Activated naive CD8-positive, alpha-beta T cell treated with anti-CD3 and anti-CD28 coated beads, Interleukin-2, amount 10 ng/mL, durations not matched to agents 7 days and 5 days (primary cell): ENCODE data around the gene SOS1. TPM values are rescaled to one million over a fixed set of nuclear protein-coding genes. Genes with fewer than 3 reads are reported as not detected.

Experiments
- ATAC-seq: fragments of 150-1000 bp; cut with Tn5 transposase; one replicate; pipeline ENCODE4 v1.10.0; 2021; ENCODE audit warnings: low read depth, moderate library complexity
- POLR2A ChIA-PET: fragments of 350-600 bp; sonication (Branson Sonifier 250); formaldehyde crosslinking; loops from one replicate; lab custom pipeline; 2021; ENCODE audit warnings: antibody characterized with exemption; lab: Charles Lee
- DNase-seq: peaks from one replicate; pipeline ENCODE4 v3.0.0; 2021
- H3K27ac Mint-ChIP-seq: one replicate; pipeline ENCODE4 v1.8.0; 2022; ENCODE audit warnings: mild to moderate bottlenecking, mixed read lengths
- H3K27me3 Mint-ChIP-seq: one replicate; pipeline ENCODE4 v1.8.0; 2022; ENCODE audit warnings: mild to moderate bottlenecking, moderate library complexity, mixed read lengths
- H3K36me3 Mint-ChIP-seq: one replicate; pipeline ENCODE4 v1.8.0; 2021; ENCODE audit warnings: mild to moderate bottlenecking, mixed read lengths
- H3K4me1 Mint-ChIP-seq: one replicate; pipeline ENCODE4 v1.8.0; 2021; ENCODE audit warnings: mixed read lengths
- H3K4me3 Mint-ChIP-seq: one replicate; pipeline ENCODE4 v1.8.0; 2022; ENCODE audit warnings: mild to moderate bottlenecking, moderate library complexity, mixed read lengths
- H3K9me3 Mint-ChIP-seq: one replicate; pipeline ENCODE4 v1.8.0; 2021; ENCODE audit warnings: mixed read lengths
- total RNA-seq, 2 experiments: library from RNA; stranded (reverse); gene quantifications; one replicate each; pipeline ENCODE4 v1.2.3, GENCODE V29; 2021

The SOS1 gene
- total RNA-seq, 2 experiments from 2014 or later: 154 to 168 TPM

DNA sequence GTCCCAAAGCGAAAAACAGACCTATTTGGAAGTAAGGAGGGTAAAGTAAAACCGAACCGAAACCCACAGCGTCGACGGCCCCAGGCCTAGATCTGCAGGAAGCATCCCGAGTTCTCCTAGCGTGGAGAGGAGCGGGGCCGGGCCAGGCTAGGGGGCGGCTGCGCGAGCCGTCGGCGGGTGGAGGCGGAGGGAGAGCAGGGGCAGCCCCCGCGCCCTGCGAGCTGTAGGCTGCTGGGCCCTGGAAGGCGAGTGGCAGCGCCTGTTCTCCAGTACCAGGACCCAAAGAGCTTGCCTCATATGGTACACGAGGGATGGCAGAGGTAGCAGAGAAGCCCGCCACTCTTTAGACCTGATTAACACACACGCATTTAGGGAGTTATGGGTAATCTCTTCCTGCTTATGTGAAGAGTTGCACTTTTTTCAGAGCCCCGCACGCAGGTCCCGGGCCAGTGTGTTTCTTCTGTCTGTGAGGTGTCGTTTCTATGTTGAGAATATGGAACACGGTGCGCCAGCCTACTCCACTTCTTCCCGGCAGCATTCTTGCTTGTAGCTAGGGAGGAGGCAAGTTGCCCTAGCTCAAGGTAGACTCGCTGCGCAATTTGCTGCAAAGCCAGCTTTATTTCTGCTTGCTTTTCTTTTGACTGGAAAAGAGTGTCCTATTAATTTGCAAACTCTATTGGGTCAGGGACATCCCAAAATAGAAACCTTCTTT lies 160.1 kb downstream of the SOS1 start:
- no peaks in the 10 kb centered on the region for H3K36me3 Mint-ChIP-seq
- H3K27ac Mint-ChIP-seq: no peak overlapping the region
- POLR2A ChIA-PET: interaction anchor here (0.5 kb wide), 1 partner anchor 212 kb away, joined by 3 read pairs; no protein-coding TSS in a partner anchor
- H3K4me3 Mint-ChIP-seq: no peak overlapping the region
- peak; percentile 19 for ATAC-seq
- peaks cover 36% of the 10 kb centered on the region for H3K27me3 Mint-ChIP-seq
- peaks cover 2% of the 10 kb centered on the region for H3K4me1 Mint-ChIP-seq
- H3K9me3 Mint-ChIP-seq: no peaks in the 10 kb centered on the region
- DNase-seq: no peak

DNA sequence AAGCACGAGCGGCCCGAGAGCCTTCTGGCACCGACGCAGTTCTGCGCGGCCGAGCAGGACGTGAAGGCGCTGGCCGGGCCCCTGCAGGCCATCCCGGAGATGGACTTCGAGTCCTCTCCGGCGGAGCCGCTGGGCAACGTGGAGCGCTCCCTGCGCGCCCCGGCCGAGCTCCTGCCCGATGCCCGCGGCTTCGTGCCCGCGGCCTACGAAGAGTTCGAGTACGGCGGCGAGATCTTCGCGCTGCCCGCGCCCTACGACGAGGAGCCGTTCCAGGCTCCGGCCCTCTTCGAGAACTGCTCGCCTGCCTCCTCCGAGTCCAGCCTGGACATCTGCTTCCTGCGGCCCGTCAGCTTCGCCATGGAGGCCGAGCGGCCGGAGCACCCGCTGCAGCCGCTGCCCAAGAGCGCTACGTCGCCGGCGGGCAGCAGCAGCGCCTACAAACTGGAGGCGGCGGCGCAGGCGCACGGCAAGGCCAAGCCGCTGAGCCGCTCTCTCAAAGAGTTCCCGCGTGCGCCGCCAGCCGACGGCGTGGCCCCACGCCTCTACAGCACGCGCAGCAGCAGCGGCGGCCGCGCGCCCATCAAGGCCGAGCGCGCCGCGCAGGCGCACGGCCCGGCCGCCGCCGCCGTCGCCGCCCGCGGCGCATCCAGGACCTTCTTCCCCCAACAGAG lies 160.8 kb downstream of the SOS1 start:
- peaks cover 2% of the 10 kb centered on the region for H3K4me1 Mint-ChIP-seq
- H3K4me3 Mint-ChIP-seq: peak overlapping the region; percentile 46
- DNase-seq: peak; percentile 82
- peak; percentile 100 for ATAC-seq
- H3K36me3 Mint-ChIP-seq: no peaks in the 10 kb centered on the region
- POLR2A ChIA-PET: no interaction called here
- no peaks in the 10 kb centered on the region for H3K9me3 Mint-ChIP-seq
- peaks cover 38% of the 10 kb centered on the region for H3K27me3 Mint-ChIP-seq
- H3K27ac Mint-ChIP-seq: no peak overlapping the region

DNA sequence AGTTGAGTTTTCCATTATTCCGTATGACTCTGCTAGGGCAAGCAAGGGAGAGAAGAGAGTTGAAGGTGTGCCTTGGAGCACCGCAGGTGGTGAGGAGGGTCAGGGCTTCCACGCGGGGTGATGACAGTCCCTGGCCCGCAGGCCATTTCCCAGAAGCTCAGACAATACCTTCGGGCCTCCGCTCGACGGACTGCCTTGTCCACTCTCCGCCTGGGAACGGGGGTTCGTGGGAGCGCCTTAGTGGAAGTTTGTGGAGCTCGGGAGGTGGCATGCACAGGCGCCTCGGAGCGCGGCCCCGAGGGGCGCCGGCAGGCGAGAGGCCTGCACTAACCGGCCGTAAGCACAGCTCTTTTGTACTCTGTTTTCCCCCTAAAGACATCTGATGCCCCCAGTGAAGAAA lies 161.4 kb downstream of the SOS1 start:
- POLR2A ChIA-PET: no interaction called here
- DNase-seq: no peak
- Mint-ChIP-seq H3K27me3 (peaks cover 38% of the 10 kb centered on the region), H3K36me3 (no peaks in the 10 kb centered on the region), H3K27ac (no peak overlapping the region), H3K4me1 (peaks cover 2% of the 10 kb centered on the region), H3K4me3 (peak overlapping the region; percentile 36), H3K9me3 (no peaks in the 10 kb centered on the region)
- ATAC-seq: no peak

DNA sequence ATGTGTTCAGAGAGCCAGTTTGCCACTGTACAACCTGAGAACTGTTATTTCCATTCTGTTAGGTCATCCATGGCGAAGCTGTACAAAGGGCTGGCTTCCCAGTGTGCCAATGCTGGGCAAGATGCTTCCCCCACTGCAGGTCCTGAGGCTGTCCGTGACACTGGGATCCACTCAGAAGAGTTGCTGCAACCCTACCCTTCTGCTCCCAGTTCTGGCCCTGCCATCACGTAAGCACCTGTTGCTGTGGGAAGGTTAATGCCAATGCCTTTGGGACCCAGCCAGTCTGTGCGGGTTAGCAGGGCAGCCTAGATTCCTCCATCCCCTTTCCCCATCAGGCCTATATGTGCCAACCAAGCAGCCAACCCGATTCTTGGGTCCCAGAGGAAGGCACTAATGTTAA lies 162.9 kb downstream of the SOS1 start:
- POLR2A ChIA-PET: no interaction called here
- Mint-ChIP-seq H3K36me3 (no peaks in the 10 kb centered on the region), H3K4me3 (no peak overlapping the region), H3K9me3 (no peaks in the 10 kb centered on the region), H3K4me1 (peaks cover 2% of the 10 kb centered on the region), H3K27me3 (peaks cover 41% of the 10 kb centered on the region), H3K27ac (no peak overlapping the region)
- ATAC-seq (no peak), DNase-seq (no peak)

DNA sequence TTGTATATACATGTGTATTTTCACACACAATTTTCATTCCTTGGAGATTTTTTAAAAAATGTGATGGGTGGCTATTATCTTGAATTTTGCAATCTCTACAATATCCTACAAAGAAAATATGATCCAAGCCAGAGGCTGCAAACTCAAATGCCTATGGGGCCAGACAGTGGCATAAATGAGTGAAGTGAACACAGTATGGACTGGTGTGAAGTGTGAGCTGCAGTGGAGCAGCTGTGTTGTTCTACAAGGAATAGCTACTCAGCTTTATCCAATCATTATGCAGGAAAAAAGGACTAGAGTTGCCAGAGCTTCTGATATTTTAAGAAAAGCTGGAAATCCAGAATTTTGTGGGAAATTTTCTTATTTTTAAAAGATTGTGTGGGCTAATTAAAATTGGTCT lies 169.1 kb downstream of the SOS1 start:
- ATAC-seq (no peak), DNase-seq (no peak)
- no peaks in the 10 kb centered on the region for H3K4me1 Mint-ChIP-seq
- H3K36me3 Mint-ChIP-seq: no peaks in the 10 kb centered on the region
- H3K4me3 Mint-ChIP-seq: no peak overlapping the region
- POLR2A ChIA-PET: no interaction called here
- H3K27ac Mint-ChIP-seq: no peak overlapping the region
- no peaks in the 10 kb centered on the region for H3K9me3 Mint-ChIP-seq
- H3K27me3 Mint-ChIP-seq: peaks cover 22% of the 10 kb centered on the region

DNA sequence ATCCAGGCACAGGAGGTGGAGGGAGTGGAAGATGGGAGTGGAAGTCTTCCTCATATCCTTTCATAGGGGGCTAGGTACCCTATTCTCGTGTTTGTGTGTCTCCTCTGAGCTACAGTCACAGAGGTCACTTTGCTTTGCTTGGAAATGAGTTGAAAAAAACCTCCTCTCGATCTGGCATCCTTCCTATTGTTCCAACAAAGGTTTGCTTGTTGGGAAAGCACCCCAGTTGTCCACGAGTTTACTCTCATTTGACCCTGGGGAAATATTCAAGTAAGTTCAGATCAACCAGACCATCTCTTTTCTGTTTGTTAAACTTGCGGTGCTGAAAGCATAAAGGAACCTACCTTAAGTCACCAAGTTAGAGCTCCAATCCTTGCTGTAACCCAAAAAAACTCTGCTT lies 171.9 kb downstream of the SOS1 start:
- no peaks in the 10 kb centered on the region for H3K36me3 Mint-ChIP-seq
- no peak overlapping the region for H3K27ac Mint-ChIP-seq
- POLR2A ChIA-PET: no interaction called here

DNA sequence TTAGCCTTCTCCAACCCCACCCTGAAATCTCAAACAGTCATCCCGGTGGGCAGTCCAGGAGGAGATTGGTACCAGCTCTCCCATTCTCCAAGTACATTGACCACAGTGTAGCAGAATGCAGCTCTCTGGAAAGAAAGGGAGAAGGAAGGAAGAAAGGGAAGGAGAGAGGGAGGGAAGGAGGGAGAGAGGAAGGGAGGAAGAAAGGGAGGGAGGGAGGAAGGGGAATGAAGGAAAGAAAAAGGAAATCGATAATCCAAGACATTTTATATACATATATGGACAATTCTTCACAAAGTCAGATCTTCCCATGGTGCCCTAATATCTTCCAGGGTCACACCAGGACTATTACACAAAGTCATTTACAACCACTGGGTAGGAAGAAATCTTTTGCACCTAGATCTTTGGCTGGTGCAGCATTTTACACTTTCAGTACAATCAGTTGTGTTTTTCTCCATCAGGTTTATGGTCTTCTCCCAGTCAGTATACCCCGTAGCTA lies 172.4 kb downstream of the SOS1 start:
- ATAC-seq (no peak), DNase-seq (no peak)
- Mint-ChIP-seq H3K4me3 (no peak overlapping the region), H3K4me1 (no peaks in the 10 kb centered on the region), H3K9me3 (no peaks in the 10 kb centered on the region), H3K27me3 (peaks cover 7% of the 10 kb centered on the region), H3K36me3 (no peaks in the 10 kb centered on the region), H3K27ac (no peak overlapping the region)
- POLR2A ChIA-PET: interaction anchor here (1.3 kb wide), 1 partner anchor 281 kb away, joined by 15 read pairs; no protein-coding TSS in a partner anchor

More for the DNA sequence above, 171.9 kb downstream of the SOS1 start:
- Mint-ChIP-seq H3K9me3 (no peaks in the 10 kb centered on the region), H3K4me3 (no peak overlapping the region), H3K27me3 (peaks cover 10% of the 10 kb centered on the region), H3K4me1 (no peaks in the 10 kb centered on the region)
- ATAC-seq (no peak), DNase-seq (no peak)

DNA sequence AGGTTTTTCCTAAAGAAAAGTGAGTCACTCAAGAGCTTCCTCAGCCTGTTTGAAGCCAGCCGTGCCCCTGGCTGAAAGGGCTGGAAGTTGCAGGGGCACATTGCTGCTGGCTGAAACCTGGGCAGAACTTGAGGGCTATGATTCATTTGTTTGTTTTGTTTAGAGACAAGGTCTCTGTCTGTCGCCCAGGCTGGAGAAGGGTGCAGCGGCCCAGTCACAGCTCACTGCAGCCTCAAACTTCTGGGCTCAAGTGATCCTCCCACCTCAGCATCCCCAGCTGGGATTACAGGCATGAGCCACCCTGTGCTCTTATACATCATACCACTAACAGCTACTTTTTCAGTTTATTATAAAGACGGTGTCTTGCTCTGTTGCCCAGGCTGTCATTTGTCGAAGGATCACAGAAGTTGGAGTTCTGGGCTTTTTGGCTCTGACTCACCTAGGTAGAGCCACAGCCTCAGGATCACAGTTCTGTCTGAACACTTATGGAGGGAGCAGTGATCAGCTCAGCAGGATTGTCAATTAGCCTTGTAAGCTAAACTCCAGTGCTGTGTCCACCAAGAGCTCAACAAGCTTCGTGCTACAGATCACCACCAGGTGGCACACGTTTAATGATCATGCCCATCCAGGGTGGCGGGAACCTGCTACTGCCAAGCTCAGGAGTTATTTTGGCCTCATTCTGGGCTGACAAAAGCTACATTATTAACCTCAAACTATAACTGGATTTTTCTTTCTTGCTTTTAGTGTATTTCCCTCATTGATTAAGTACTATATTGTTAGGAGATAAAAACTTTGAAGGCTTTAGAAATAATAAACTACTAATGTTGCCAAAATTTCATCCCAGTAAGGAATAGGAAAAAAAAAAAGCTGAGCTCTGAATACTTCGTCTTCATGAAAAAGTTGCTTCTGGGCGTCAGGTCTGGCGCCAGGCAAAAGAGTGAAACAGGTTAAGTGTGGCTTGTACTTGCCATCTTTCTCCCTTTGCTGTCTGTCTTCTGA lies 173.3 kb downstream of the SOS1 start:
- peak; percentile 85 for ATAC-seq
- H3K9me3 Mint-ChIP-seq: no peaks in the 10 kb centered on the region
- H3K36me3 Mint-ChIP-seq: no peaks in the 10 kb centered on the region
- no peak overlapping the region for H3K4me3 Mint-ChIP-seq
- peak; percentile 58 for DNase-seq
- POLR2A ChIA-PET: interaction anchor here (0.5 to 1.3 kb wide), 3 partner anchors 239 to 362 kb away, joined by 3 to 15 read pairs (median 3); no protein-coding TSS in a partner anchor
- H3K27ac Mint-ChIP-seq: no peak overlapping the region
- peaks cover 2% of the 10 kb centered on the region for H3K4me1 Mint-ChIP-seq
- peaks cover 8% of the 10 kb centered on the region for H3K27me3 Mint-ChIP-seq

DNA sequence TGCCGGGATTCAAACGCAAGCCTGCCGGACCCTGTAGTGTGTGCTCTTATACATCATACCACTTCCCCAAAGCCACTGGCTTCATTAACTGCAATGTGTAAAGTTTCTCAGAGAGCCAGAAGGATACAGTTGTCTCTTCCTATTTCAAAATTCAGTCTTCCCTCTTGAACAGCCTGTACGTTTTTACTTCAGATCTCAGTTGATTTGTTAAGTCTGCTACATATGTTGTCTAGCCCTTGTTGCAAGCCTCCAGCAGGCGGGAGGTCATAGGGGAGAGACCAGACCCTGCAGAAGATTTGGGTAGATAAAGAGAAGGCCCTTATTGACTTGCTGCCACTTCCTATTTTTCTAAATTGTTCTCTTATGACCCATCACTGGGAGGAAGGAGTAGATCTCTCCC lies 174.9 kb downstream of the SOS1 start:
- peaks cover 5% of the 10 kb centered on the region for H3K27me3 Mint-ChIP-seq
- no peak for ATAC-seq
- POLR2A ChIA-PET: no interaction called here

DNA sequence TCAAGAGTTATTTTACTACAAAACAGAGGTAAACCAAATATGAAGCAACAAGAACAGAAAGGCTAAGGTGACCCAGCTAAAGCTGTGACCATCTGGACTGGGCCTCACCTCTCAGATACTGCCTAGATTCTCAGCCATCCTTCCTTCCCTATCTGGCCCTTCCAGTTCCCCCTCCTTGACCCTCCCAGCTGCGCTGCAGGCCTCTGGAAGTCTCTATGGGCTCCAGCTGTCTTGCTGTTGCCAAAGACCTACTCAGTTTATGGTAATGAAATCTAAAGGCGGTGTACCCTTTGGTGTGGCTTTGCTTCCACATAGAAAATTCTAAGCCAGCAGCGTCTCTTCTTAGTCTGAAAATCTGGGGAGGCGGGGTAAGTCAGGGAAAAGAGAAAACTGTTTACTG lies 175.5 kb downstream of the SOS1 start:
- ATAC-seq: no peak

More for the DNA sequence above, 174.9 kb downstream of the SOS1 start:
- no peak overlapping the region for H3K4me3 Mint-ChIP-seq
- no peaks in the 10 kb centered on the region for H3K9me3 Mint-ChIP-seq
- no peak for DNase-seq
- no peaks in the 10 kb centered on the region for H3K36me3 Mint-ChIP-seq
- H3K4me1 Mint-ChIP-seq: peaks cover 2% of the 10 kb centered on the region
- no peak overlapping the region for H3K27ac Mint-ChIP-seq

DNA sequence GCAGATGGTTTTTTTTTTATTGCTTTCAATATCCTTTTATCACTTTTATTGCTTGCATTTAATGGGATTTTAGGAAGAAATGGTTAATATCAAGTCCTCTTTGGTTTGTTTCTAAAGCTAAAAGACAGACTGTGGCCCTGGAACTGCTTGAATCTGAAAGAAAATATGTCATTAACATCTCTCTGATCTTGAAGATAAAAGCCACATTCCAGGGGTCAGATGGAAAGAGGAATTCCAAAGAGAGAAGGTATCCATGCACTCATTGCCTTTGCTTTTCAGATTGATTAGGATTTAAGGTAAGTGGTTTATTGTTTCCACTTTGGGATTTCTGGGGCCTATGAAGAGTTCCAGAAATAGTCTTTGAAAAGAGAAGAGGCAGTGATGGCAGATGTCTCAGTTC lies 177.1 kb downstream of the SOS1 start:
- no peak overlapping the region for H3K4me3 Mint-ChIP-seq
- DNase-seq (no peak), ATAC-seq (no peak)
- H3K4me1 Mint-ChIP-seq: peaks cover 2% of the 10 kb centered on the region
- H3K27me3 Mint-ChIP-seq: peaks cover 8% of the 10 kb centered on the region
- no peaks in the 10 kb centered on the region for H3K9me3 Mint-ChIP-seq
- H3K27ac Mint-ChIP-seq: no peak overlapping the region
- no peaks in the 10 kb centered on the region for H3K36me3 Mint-ChIP-seq
- POLR2A ChIA-PET: no interaction called here

More for the DNA sequence above, 175.5 kb downstream of the SOS1 start:
- peaks cover 8% of the 10 kb centered on the region for H3K27me3 Mint-ChIP-seq
- no peaks in the 10 kb centered on the region for H3K36me3 Mint-ChIP-seq
- H3K4me1 Mint-ChIP-seq: peaks cover 2% of the 10 kb centered on the region
- no peak overlapping the region for H3K4me3 Mint-ChIP-seq
- no peaks in the 10 kb centered on the region for H3K9me3 Mint-ChIP-seq
- no peak overlapping the region for H3K27ac Mint-ChIP-seq
- DNase-seq: no peak
- POLR2A ChIA-PET: no interaction called here

DNA sequence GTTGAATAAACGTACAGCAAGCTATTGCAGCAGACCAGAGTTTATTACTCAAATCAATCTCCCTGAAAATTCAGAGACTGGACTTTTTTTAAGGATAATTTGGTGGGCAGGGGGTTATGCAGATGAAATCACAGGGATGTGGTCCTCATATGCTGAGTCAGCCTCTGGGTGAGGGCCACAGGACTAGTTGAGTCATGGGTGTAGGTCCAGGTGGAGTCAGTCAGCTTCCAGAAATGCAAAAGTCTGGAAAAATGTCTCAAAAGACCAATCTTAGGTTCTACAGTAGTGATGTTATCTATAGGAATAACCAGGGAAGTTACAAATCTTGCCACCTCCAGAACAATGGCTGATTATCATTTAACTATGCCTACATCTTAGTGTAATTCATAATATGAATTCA lies 180.1 kb downstream of the SOS1 start:
- Mint-ChIP-seq H3K4me1 (peaks cover 2% of the 10 kb centered on the region), H3K27me3 (peaks cover 9% of the 10 kb centered on the region), H3K9me3 (no peaks in the 10 kb centered on the region), H3K4me3 (no peak overlapping the region), H3K36me3 (no peaks in the 10 kb centered on the region), H3K27ac (no peak overlapping the region)
- POLR2A ChIA-PET: no interaction called here
- DNase-seq (no peak), ATAC-seq (no peak)

DNA sequence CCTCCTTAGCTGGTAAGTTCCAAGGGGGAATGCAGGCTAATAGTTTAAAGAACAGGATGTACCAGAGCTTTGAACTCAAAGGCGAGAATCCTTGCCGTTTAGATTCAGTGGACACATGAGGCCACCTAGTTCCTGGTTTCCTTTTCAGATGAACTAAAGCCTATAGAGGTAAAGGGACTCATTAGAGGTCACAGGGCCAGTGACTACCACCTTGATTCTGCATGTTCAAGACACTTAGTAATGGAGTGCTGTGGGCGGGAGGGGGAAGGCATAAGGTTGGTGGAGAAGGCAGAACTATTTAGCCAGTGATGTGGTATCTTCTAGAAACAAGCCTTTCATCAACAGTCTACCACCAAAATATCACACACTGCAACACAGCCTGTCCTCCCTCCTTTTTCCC lies 183.3 kb downstream of the SOS1 start:
- Mint-ChIP-seq H3K4me3 (no peak overlapping the region), H3K9me3 (no peaks in the 10 kb centered on the region), H3K27ac (no peak overlapping the region), H3K27me3 (peaks cover 13% of the 10 kb centered on the region), H3K4me1 (no peaks in the 10 kb centered on the region), H3K36me3 (no peaks in the 10 kb centered on the region)
- DNase-seq (no peak), ATAC-seq (no peak)
- POLR2A ChIA-PET: no interaction called here
